ENCODE measurements around the gene NCOA3.

Gene NCOA3

DNA sequence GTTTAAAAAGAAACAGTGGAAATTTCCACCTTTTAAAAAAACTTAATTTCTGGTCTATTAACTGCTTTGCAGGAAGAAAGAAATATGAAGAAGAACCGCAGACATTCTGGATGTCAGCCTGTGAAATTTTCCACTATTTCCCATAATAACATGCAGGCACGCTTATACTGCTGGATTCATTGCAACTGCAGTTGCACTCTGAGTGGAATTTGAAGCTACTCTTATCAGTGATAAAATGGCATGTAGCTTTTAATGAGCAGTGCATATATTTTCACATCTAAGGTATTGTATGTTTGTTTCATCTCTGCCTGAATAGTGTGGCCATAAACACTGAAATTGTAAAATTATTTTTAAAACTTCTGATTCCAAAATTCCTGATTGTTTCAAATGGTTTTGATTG, 28.2 kb downstream of the NCOA3 start:
- Histone ChIP-seq H3K9ac (ENCODE audit: low read length) (no peak overlapping the region), H3K27me3 (ENCODE audit: control insufficient read depth, insufficient read depth, low read length) (no peaks in the 10 kb centered on the region), H3K36me3 (ENCODE audit: control insufficient read depth, insufficient read depth, low read length) (no peaks in the 10 kb centered on the region), H3K4me3 (ENCODE audit: low read depth, low read length) (no peak overlapping the region), H3K27ac (ENCODE audit: low read depth, low read length) (no peak overlapping the region), H3K4me1 (ENCODE audit: control insufficient read depth, insufficient read depth, low read length) (no peaks in the 10 kb centered on the region), H3K9me3 (ENCODE audit: control insufficient read depth, insufficient read depth, low read depth, low read length) (peaks cover 3% of the 10 kb centered on the region; the same call in 1 of the 2 replicates)

DNA sequence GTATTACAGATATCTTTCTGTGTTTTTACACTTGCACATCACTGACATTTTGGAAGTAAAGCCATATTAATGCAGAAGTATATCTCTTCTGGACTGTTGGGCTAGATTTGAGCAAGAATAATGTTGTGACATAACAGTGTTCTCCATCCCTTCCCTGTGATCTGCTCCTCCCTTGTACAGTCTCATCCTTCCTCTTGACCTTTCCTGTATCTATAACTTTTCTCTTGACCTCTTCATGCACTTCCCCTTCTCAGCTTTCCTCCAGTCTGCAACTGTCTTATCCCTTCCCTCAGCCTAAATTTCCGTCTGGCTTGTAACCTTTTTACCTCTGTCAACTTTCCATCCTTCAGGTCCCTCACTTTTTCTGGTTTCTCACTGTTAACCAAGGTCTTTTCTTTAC, 29.8 kb downstream of the NCOA3 start:
- Histone ChIP-seq H3K4me1 (ENCODE audit: control insufficient read depth, insufficient read depth, low read length) (0 out of 2 replicates have a peak, but pooled peaks cover 2% of the 10 kb centered on the region), H3K27ac (ENCODE audit: low read depth, low read length) (no peak overlapping the region), H3K27me3 (ENCODE audit: control insufficient read depth, insufficient read depth, low read length) (no peaks in the 10 kb centered on the region), H3K9ac (ENCODE audit: low read length) (no peak overlapping the region), H3K4me3 (ENCODE audit: low read depth, low read length) (no peak overlapping the region), H3K9me3 (ENCODE audit: control insufficient read depth, insufficient read depth, low read depth, low read length) (peaks cover 3% of the 10 kb centered on the region; the same call in 1 of the 2 replicates), H3K36me3 (ENCODE audit: control insufficient read depth, insufficient read depth, low read length) (no peaks in the 10 kb centered on the region)

DNA sequence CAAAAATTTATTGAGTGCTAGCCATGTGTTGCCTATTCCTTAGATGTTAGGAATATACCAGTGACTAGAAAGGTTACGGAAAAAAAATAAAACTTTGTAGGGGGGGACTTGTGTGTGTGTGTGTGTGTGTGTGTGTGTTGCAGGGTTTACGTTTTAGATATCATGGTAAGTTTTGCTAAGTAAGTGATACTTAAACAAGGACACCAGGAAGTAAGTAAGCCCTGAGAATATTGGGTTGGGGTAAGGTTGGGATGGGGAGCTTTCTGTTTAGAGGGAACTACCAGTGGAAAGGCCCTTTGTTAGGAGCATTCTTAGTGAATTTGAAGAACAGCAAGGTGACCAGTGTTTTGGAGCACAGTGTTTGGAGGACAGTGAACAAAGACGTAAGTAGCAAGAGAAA, 30.3 kb downstream of the NCOA3 start:
- no peaks in the 10 kb centered on the region for H3K36me3 ChIP-seq (ENCODE audit: control insufficient read depth, insufficient read depth, low read length)

DNA sequence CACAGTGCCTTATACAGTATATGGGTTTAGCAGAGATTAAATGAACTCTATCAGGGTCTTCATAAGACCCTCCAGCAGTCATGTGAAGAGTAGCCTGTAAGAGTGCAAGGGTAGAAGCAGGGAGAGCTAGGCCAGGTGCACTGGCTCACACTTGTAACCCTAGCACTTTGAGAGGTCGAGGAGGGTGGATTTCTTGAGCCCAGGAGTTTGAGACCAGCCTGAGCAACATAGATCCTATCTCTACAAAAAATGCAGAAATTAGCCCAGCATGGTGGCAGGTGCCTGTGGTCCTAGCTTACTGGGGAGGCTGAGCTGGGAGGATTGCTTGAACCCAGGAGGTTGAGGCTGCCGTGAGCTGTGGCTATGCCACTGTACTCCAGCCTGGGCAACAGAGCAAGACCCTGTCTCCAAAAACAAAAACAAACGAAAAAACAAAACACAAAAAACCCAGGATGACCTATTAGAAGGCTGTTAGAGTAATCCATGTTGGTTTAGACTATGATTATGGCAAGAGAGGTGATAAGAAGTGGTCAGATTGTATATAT, 31.9 kb downstream of the NCOA3 start:
- no peak overlapping the region for H3K4me3 ChIP-seq (ENCODE audit: low read depth, low read length)
- no peaks in the 10 kb centered on the region for H3K36me3 ChIP-seq (ENCODE audit: control insufficient read depth, insufficient read depth, low read length)
- 0 out of 2 replicates have a peak, but pooled peaks cover 2% of the 10 kb centered on the region for H3K4me1 ChIP-seq (ENCODE audit: control insufficient read depth, insufficient read depth, low read length)
- no peak overlapping the region for H3K9ac ChIP-seq (ENCODE audit: low read length)
- no peak overlapping the region for H3K27ac ChIP-seq (ENCODE audit: low read depth, low read length)
- no peaks in the 10 kb centered on the region for H3K9me3 ChIP-seq (ENCODE audit: control insufficient read depth, insufficient read depth, low read depth, low read length)
- H3K27me3 ChIP-seq (ENCODE audit: control insufficient read depth, insufficient read depth, low read length): no peaks in the 10 kb centered on the region

More for the DNA sequence above, 30.3 kb downstream of the NCOA3 start:
- Histone ChIP-seq H3K4me1 (ENCODE audit: control insufficient read depth, insufficient read depth, low read length) (0 out of 2 replicates have a peak, but pooled peaks cover 2% of the 10 kb centered on the region), H3K9ac (ENCODE audit: low read length) (no peak overlapping the region), H3K27ac (ENCODE audit: low read depth, low read length) (no peak overlapping the region), H3K27me3 (ENCODE audit: control insufficient read depth, insufficient read depth, low read length) (no peaks in the 10 kb centered on the region), H3K9me3 (ENCODE audit: control insufficient read depth, insufficient read depth, low read depth, low read length) (no peaks in the 10 kb centered on the region), H3K4me3 (ENCODE audit: low read depth, low read length) (no peak overlapping the region)

DNA sequence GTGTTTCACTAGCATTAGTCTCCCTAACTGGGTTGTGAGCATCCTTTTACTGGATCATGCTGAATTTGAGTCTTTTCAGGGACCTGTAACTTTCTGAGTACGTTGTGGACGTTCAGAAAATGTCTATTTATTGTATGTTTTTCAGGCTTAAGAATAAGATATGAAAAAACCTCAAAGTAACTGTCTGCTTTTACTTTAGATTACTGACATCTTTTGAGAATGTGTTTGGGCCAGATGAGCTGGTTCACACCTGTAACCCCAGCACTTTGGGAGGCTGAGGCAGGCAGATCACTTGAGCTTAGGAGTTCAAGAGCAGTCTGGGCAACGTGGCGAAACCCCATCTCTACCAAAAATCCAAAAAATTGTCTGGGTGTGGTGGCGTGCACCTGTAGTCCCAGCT, 32.7 kb downstream of the NCOA3 start:
- Histone ChIP-seq H3K4me3 (ENCODE audit: low read depth, low read length) (no peak overlapping the region), H3K27me3 (ENCODE audit: control insufficient read depth, insufficient read depth, low read length) (no peaks in the 10 kb centered on the region), H3K27ac (ENCODE audit: low read depth, low read length) (no peak overlapping the region), H3K9me3 (ENCODE audit: control insufficient read depth, insufficient read depth, low read depth, low read length) (no peaks in the 10 kb centered on the region), H3K36me3 (ENCODE audit: control insufficient read depth, insufficient read depth, low read length) (no peaks in the 10 kb centered on the region), H3K9ac (ENCODE audit: low read length) (no peak overlapping the region), H3K4me1 (ENCODE audit: control insufficient read depth, insufficient read depth, low read length) (0 out of 2 replicates have a peak, but pooled peaks cover 2% of the 10 kb centered on the region)

DNA sequence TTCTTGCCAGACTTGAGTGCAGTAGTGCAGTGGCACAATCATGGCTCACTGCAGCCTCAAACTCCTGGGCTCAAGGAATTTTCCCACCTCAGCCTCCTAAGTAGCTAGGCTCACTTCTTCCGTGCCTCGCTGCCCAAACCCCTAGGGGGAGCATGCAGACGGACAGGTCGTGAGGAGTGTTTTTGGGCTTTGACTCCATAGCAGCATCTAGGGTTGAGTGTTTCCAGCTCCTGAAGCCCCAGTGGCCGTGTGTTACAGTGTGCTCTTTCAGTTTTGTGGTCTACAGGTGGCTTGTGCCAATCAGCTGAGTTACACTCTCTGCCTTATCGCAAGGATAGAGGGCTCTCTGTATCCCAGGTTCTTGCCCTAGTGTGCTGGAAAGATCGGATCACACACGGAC, 33.4 kb downstream of the NCOA3 start:
- H3K9ac ChIP-seq (ENCODE audit: low read length): no peak overlapping the region
- H3K36me3 ChIP-seq (ENCODE audit: control insufficient read depth, insufficient read depth, low read length): no peaks in the 10 kb centered on the region

DNA sequence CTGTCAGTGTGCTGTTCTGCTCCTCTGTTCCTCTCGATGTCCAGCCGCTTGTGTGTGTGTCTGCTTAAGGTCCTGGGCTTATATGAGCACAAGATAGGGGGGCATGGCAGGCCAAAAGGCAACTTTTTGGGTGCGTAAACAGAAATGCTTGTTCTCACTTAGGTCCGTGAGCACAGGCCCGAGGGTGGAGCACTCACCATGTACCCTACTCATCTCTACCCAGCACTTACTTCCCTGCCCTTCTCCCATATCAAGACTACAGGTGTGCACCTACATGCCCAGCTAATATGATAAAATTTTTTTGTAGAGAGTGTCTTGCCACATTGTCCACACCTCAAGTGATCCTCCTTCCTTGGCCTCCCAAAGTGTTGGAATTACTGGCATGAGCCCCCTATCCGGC, 34.3 kb downstream of the NCOA3 start:
- H3K9me3 ChIP-seq (ENCODE audit: control insufficient read depth, insufficient read depth, low read depth, low read length): no peaks in the 10 kb centered on the region
- H3K36me3 ChIP-seq (ENCODE audit: control insufficient read depth, insufficient read depth, low read length): no peaks in the 10 kb centered on the region
- H3K4me1 ChIP-seq (ENCODE audit: control insufficient read depth, insufficient read depth, low read length): peaks cover 9% of the 10 kb centered on the region; the same call in 1 of the 2 replicates
- H3K27me3 ChIP-seq (ENCODE audit: control insufficient read depth, insufficient read depth, low read length): no peaks in the 10 kb centered on the region
- no peak overlapping the region for H3K9ac ChIP-seq (ENCODE audit: low read length)
- no peak overlapping the region for H3K27ac ChIP-seq (ENCODE audit: low read depth, low read length)
- H3K4me3 ChIP-seq (ENCODE audit: low read depth, low read length): no peak overlapping the region

More for the DNA sequence above, 33.4 kb downstream of the NCOA3 start:
- no peaks in the 10 kb centered on the region for H3K9me3 ChIP-seq (ENCODE audit: control insufficient read depth, insufficient read depth, low read depth, low read length)
- H3K27ac ChIP-seq (ENCODE audit: low read depth, low read length): no peak overlapping the region
- H3K4me1 ChIP-seq (ENCODE audit: control insufficient read depth, insufficient read depth, low read length): 0 out of 2 replicates have a peak, but pooled peaks cover 2% of the 10 kb centered on the region
- H3K27me3 ChIP-seq (ENCODE audit: control insufficient read depth, insufficient read depth, low read length): no peaks in the 10 kb centered on the region
- no peak overlapping the region for H3K4me3 ChIP-seq (ENCODE audit: low read depth, low read length)

DNA sequence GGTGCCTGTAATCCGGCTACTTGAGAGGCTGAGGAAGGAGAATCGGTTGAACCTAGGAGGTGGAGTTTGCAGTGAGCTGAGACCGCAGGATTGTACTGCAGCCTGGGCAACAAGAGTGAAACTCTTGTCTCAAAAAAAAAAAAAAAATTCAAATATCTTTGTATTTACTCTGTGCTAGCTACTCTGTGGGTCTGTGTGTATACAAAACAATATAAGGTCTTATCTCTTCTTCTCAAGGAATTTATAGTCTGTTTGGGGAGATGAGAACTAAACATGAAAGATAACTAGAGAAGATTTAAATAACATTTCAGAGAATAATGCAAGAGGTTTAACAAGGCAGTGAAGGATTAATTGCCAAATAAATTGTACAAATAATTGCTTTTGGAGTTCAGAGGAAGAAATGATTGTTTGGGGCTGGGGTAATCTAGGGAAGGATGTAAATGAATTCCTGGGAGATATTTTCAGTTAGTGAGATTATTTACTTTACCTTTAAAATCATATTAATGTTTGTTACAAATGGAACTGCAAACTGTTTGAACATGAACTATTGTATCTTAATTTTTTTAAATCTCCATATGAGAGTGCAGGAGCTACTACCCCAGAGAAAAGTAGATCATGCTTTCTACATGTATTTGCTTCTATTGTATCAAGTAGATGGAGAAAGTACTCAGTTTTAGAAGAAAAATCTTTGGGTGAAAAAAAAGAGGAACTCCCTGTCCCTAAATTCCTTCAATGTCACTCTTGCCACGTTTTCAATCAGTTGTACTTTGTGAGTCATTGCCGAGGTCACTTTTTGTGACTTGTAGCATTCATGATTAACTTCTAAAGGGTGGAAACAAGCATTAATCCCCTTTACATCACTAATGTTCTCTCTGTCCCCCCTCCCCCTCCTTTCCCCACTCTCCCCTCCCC, 39.0 kb downstream of the NCOA3 start:
- Histone ChIP-seq H3K9me3 (ENCODE audit: control insufficient read depth, insufficient read depth, low read depth, low read length) (no peaks in the 10 kb centered on the region), H3K27ac (ENCODE audit: low read depth, low read length) (no peak overlapping the region), H3K4me1 (ENCODE audit: control insufficient read depth, insufficient read depth, low read length) (peaks cover 15% of the 10 kb centered on the region), H3K36me3 (ENCODE audit: control insufficient read depth, insufficient read depth, low read length) (no peaks in the 10 kb centered on the region), H3K4me3 (ENCODE audit: low read depth, low read length) (no peak overlapping the region), H3K27me3 (ENCODE audit: control insufficient read depth, insufficient read depth, low read length) (no peaks in the 10 kb centered on the region), H3K9ac (ENCODE audit: low read length) (no peak overlapping the region)

DNA sequence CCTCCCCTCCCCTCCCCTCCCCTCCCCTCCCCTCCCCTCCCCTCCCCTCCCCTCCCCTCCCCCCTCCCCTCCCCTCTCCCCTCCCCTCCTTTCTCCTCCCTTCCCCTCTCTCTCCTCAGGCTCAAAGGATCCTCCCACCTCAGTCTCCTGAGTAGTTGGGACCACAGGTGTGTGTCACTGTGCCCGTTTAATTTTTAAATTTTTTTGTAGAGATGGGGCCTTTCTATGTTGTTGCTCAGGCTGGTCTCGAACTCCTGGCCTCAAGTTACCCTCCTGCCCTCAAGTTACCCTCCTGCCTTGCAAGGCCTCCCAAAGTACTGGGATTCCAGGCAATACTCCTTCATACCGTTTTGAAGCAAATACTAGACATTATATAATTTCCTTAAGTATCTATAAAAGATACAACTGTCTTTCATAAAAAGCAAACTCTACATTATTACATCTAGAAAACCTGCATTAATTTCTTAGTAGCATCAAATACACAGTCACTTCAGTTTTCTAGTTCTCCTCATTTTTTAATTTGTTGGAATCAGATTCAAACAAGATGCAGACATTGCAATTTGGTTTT, 39.8 kb downstream of the NCOA3 start:
- H3K36me3 ChIP-seq (ENCODE audit: control insufficient read depth, insufficient read depth, low read length): no peaks in the 10 kb centered on the region
- H3K9ac ChIP-seq (ENCODE audit: low read length): no peak overlapping the region
- H3K4me1 ChIP-seq (ENCODE audit: control insufficient read depth, insufficient read depth, low read length): peaks cover 22% of the 10 kb centered on the region
- H3K27me3 ChIP-seq (ENCODE audit: control insufficient read depth, insufficient read depth, low read length): no peaks in the 10 kb centered on the region
- H3K4me3 ChIP-seq (ENCODE audit: low read depth, low read length): no peak overlapping the region
- H3K9me3 ChIP-seq (ENCODE audit: control insufficient read depth, insufficient read depth, low read depth, low read length): no peaks in the 10 kb centered on the region
- H3K27ac ChIP-seq (ENCODE audit: low read depth, low read length): no peak overlapping the region

DNA sequence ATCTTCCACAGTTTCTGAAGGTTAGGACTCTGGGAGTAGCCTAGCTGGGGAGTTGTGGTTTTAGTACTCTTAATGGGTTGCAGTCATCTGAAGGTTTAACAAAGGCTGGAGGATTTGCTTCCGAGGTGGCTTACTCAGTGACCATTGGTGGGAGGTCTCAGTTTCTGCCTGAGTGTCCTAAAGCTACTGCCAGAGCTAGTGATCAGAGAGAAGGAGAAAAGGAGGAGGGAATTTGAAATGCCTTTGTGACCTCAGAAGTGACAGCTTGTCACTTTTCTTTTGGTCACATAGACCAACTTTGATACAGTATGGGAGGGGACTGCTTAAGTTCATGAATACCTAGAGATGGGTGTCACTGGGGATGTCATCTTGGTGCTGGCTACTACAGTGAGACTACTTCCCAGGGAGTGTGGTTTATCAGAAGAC, 41.3 kb downstream of the NCOA3 start:
- Histone ChIP-seq H3K36me3 (ENCODE audit: control insufficient read depth, insufficient read depth, low read length) (no peaks in the 10 kb centered on the region), H3K4me3 (ENCODE audit: low read depth, low read length) (no peak overlapping the region), H3K4me1 (ENCODE audit: control insufficient read depth, insufficient read depth, low read length) (peaks cover 24% of the 10 kb centered on the region), H3K27me3 (ENCODE audit: control insufficient read depth, insufficient read depth, low read length) (no peaks in the 10 kb centered on the region), H3K9me3 (ENCODE audit: control insufficient read depth, insufficient read depth, low read depth, low read length) (no peaks in the 10 kb centered on the region), H3K27ac (ENCODE audit: low read depth, low read length) (no peak overlapping the region), H3K9ac (ENCODE audit: low read length) (no peak overlapping the region)

DNA sequence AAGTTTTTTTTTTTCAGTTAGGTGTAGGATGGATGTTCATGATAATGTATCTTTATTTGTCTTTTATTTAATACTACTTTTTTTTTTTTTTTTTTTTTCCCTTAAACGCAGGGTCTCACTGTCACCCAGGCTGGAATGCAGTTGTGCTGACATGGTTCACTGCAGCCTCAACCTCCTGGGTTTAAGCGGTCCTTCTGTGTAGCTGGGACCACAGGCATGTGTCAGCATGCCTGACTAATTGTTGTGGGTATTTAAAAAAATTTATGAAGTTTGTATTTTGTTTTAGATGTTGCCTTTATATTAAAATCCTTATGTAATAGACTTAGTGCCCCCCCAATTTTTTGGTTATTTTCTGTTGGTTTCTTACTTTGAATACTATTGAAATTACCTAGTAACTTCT, 42.6 kb downstream of the NCOA3 start:
- Histone ChIP-seq H3K9ac (ENCODE audit: low read length) (no peak overlapping the region), H3K4me3 (ENCODE audit: low read depth, low read length) (no peak overlapping the region), H3K4me1 (ENCODE audit: control insufficient read depth, insufficient read depth, low read length) (peaks cover 24% of the 10 kb centered on the region), H3K27me3 (ENCODE audit: control insufficient read depth, insufficient read depth, low read length) (no peaks in the 10 kb centered on the region), H3K27ac (ENCODE audit: low read depth, low read length) (no peak overlapping the region), H3K9me3 (ENCODE audit: control insufficient read depth, insufficient read depth, low read depth, low read length) (no peaks in the 10 kb centered on the region), H3K36me3 (ENCODE audit: control insufficient read depth, insufficient read depth, low read length) (no peaks in the 10 kb centered on the region)
